GM18870 (cell line): ENCODE data around the gene ST6GALNAC1.

Source experiments
- ATAC-seq: cut with Tn5 transposase; IDR thresholded peaks from one replicate; pipeline ENCODE4 v1.9.1; 2021; ENCODE audit warnings: moderate library complexity; ENCODE audit not compliant: unreplicated experiment

The ST6GALNAC1 gene, protein sequence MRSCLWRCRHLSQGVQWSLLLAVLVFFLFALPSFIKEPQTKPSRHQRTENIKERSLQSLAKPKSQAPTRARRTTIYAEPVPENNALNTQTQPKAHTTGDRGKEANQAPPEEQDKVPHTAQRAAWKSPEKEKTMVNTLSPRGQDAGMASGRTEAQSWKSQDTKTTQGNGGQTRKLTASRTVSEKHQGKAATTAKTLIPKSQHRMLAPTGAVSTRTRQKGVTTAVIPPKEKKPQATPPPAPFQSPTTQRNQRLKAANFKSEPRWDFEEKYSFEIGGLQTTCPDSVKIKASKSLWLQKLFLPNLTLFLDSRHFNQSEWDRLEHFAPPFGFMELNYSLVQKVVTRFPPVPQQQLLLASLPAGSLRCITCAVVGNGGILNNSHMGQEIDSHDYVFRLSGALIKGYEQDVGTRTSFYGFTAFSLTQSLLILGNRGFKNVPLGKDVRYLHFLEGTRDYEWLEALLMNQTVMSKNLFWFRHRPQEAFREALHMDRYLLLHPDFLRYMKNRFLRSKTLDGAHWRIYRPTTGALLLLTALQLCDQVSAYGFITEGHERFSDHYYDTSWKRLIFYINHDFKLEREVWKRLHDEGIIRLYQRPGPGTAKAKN

DNA sequence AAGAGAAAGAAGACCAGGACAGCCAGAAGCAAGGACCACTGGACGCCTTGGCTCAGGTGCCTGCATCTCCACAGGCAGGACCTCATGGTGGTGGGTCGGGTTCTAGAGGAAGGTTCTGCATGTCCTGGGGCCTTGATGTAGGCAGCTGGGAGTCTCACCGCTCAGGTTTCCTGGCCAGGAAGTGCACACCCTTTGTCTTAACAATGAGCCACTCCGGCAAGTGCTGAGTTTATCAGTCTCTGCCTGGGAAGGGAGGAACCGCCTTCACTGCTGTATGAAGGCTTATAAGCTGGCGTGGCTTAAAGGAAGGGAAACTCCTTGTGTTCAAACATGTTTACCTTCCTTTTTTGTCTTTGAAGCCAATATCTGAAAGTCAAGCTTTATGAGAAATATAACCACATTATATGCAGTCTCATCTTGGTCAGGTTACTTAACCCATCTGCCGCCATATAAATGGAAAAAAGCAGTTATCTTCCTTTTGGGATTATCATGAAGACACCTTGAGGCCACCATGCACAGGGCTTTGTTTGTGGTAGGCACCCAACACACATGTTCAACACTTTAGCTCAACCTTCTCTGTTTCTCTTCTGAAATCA, at the start of gene ST6GALNAC1:
Gene ST6GALNAC1, minus strand, starts transcription at position 205 of the 596 bp plus-strand sequence. Its CDS starts 119 bp downstream, at position 86.
- no peak for ATAC-seq

DNA sequence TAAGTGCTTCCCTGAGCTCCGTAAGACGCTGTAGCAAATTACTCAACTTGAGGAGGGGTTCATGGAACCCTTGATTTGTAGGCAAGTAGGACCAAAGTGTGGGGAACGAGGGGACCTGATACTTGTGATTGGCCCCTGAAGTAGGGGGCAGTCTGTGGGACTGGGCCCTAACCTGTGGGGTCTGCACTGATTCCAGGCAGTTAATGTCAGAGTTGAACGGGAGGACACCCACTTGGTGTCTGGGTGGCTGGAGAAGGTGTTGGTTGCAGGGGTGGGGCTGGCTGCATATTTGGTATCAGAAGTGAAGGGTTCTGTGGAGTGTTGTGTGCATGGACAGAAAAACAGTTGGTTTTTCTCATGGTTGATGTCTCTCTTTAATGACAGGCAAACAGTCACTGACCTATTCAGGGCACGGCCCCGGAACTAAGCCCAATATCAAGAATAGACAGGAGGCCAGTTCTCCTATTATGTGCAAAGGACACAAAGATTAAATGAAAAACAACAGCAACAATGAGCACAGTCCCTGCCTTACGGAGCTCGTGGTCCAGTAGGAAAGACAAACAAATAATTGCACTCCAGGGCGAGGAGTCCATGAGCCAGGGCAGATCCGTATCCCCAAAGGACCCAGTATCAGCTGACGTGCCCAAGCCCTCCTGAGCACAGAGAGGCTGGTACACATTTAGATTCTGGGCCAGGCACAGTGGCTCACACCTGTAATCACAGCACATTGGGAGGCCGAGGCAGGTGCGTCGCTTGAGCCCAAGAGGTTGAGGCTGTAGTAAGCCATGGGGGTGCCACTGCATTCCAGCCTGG, 48.0 kb upstream of the ST6GALNAC1 start:
- ATAC-seq = no peak

DNA sequence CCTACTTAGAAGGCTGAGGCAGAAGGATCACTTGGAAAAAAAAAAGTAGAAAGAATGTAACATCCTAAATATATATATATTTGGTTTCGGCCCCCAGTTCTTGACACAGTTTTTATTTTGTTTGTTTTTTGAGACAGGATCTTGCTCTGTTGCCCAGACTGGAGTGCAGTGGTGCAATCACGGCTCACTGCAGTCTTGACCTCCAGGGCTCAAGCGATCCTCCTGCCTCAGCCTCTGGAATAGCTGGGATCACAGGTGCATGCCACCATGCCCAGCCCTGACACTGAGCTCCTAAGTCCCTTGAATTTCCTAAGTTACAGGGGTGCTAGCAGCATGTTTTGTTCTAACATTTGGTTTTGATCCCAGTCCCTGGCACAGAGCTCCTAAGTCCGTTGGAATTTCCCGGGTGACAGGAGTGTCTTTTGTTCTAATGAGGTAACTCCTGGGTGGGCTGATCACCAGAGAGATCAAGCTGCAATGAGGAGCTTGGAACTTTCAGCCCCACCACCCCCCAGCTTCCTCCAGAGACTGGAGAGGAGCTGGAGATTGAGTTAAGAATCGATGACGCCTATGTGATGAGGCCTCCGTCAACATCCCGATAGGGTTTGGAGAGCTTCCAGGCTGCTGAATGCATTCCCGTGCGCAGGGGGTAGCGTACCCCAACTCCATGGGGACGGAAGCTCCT, 47.2 kb upstream of the ST6GALNAC1 start:
- ATAC-seq = no peak

DNA sequence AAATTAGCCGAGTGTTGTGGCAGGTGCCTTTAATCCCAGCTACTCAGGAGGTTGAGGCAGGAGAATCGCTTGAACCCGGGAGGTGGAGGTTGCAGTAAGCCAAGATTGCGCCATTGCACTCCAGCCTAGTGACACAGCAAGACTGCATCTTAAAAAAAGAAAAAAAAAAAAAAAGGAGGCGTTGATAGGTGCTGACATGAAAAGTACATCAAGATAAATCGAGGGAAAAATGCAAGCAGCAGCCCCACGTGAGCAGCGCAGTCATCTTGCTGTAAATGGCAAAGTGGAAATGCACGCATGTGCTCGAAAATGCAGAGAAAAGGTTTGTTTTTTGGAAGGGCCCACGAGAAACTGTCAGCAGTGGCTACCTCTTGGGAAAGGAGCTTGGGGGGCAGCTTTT, 46.3 kb upstream of the ST6GALNAC1 start:
- no peak for ATAC-seq

DNA sequence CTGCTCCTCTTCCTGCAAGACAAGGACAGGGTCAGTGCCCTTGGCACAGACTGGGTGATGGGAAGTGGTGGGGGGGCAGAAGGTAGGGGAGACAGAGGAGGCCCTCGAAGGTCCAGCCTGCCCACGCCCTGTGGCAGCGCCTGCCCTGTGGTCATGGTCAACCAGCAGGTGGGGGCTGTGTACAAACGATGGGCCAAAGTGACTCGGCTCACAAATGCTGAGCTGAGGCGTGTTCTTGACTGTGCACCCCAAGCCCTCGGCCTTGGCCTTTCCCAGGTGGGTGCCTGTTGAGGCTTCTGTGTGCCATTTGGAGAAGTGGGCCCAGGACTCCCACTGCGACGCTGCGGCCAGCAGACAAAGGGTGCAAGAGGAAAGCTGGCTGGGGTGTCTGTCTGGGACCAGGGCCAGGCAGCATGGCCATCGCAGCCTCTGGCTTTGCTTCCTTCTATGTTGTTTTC, 44.6 kb upstream of the ST6GALNAC1 start:
- ATAC-seq = no peak

DNA sequence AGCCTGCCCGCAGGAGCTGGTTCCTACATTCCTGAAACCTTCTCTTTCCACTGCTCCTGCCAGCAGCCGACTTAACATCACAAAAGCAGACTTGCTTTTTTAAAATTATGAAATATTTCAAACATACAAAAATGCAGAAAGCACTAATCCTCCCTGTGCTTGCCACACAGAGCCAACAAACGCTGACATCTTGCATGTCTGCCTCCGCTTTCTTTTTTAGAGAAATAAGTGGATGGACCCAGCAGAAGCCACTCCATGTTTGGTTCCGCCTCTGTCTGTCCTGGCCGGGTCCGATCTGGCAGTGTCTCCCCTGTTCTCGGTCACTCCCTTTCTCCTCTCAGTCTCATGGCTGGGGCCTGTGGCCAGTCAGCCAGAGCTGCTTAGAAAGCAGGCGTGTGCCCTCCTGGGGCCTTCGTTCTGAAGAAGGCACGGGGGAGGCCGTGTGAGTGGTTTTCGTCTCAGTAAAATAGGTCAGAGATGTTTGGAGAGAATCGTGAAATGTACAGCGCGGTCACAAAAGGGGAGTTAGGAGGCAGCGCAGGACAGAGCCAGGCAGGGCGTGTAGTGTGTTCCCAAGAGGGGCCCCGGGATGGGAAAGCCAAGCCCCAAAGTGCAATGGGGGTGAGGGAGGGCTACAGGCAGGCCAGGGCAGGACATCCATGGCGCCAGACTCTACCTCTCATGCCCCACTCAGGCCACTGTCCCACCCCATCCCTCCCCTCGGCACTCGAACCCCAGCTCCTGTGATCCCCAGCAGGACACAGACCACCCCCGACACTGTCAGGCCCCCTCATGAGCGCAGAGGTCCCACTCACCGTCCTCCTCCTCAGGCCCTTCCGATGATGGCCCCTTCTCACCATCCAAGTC, 44.0 kb upstream of the ST6GALNAC1 start:
- no peak for ATAC-seq

DNA sequence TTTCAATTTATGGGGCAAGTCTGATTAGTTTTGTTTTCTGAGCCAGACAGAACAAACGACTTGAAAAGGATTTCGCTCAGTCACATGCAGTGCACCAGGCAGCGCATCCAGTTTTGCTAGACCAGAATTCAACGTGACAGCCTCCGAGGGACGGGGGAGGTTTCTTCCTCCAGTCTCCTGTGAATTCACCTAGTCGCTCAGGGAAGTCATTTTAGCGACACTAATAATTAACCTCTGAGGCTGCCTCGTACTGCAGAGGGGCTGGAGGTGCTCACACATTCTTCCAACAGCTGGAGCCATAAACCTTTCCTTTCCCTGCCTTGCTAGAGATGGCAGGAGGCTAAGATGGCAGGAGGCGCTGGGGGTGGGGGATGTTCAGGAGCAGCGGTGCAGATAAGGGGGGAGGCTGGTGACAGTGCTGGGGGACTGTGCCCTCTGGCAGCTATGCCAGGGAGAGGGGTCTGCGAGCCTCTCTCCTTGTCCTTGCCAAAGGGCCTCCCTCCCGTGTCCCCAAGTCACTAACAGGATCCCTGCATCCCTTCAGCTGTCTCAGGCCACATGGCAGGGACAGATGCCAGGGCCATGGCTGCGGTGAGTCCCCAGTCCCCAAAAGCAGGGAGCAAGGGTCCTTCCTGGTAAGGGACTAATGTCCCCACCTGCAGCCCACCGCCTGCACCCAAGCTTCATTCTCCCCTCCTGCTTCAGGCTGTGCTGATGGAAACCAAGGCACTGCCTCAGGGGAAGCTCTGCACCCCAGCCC, 43.2 kb upstream of the ST6GALNAC1 start:
- no peak for ATAC-seq

DNA sequence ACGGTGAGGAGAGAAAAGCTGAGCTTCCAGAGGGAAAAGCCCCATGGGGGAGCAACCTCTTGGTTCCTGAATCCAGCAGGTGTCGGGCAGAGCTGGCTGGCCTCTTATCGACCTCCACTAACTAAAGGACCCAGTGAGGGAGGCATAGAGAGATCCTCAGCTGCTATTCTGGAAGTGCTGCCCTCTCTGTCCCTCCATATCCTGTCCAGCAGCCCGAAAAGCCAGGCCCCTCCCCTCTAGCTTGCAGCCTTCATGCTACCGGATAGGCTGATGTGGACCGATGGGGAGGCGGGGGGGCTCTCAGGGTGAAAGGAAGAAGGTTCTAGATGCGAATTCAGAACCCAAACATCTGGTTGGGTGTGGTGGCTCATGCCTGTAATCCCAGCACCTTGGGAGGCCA, 42.3 kb upstream of the ST6GALNAC1 start:
- no peak for ATAC-seq

DNA sequence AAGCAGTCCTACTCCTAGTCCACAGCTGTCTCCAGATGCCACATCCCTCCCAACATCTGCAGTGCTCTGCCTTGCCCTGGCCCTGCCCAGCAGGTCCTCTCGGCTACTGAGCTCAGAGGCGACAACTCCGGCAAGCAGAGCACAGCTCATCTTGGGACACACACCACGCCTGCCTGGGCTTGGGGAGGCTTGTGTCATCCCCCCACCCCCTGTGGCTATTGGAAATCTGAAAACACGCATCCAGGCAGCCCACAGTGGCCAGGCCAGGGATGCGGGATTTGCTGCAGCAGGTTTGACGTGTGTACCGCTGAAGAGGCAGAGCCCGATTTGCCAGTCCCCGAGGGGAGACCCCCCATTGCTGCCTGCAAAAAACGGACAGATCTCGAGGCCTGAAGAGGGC, 41.8 kb upstream of the ST6GALNAC1 start:
- no peak for ATAC-seq

DNA sequence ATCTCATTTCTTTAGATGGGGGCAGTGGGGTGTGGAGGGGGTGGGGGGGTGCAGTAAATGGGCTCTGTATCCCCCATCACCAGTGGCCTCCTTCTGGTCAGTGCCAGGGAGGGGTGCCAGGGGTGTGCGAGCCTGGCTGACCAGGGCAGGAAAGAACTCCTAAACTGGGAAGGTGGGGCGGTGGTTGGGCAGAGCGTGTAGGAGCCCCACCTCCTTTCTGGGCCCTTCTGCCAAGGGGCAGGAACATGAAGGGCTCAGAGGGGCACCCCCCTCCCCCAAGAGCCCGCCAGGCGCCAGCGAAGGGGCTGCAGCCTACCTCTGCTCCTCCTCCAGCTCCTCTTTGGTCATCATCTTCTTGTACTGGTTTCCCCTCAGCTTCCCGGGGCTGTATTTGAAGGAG, 41.2 kb upstream of the ST6GALNAC1 start:
- no peak for ATAC-seq

DNA sequence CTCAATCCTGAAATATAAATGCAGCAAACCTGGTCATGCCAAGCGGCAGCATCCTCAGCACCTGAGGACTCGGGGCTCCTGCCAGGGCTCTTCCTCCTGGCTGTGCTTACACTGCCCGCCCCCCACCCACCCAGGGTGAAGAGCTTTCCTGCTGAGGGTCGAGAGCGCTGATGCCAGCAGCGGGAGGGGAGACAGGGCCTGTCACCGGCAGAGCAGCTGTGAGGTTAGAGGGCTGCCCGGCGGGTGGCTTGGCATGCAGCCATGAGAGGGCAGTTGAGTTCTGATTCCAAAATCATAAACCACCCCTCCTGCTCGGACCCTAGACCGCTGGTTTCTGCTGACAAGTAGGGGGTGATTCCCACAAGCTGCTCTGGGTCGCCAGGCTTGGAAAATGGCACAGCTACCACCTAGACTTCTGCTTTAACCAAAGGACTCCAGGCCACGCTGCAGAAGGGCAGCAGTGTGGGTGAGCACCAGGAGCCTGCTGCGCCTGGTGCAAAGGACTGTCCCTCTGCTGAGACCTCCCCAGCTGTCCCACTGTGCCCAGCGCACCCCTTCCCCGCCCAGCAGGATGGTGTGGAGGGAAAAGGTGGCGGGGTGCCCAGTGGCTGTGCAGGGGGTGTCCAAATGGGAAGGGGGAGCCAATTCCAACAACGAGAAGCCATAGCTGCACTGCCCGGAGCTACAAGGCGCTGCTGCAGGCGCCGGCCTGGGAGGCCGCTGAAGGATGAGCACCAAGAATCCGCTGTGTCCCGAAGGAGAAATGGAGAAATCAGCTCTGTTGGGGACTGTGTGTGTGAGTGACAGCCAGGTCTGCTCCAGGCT, 40.6 kb upstream of the ST6GALNAC1 start:
- ATAC-seq = no peak

DNA sequence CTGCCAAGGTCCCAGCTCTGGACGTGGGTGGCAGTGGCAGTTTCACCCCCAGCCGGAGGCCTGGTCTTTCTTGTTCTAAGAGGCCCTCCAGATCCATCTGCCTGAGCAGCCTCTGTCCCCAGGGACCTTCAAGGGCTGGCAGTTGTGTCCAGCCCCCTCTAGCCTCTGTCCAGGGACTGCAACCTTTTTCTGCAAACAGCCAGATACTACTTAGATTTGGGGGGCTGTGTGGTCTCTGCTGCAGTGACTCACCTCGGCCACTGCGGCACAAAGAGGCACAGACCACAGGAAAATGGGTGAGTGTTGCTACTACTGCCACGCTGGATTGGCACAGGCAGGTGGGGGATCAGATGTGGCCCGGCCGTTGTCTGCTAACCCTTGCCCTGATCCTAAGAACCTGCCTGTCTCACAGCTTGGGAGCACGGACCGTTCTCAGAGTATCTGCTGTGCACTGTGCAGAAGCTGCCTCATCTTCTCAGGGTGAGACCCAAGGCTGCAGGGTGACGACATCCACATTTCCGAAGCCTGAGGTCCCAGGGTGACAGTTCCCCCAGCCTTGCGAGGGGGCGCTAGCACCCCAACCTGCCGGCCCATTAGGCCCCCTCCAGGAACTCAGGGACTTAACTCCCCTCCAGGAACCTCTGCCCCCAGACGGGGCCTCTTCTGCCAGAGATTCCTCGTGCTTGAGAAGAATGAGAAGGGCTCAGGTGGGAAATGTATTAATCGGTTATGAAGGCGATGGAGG, 39.6 kb upstream of the ST6GALNAC1 start:
- no peak for ATAC-seq

DNA sequence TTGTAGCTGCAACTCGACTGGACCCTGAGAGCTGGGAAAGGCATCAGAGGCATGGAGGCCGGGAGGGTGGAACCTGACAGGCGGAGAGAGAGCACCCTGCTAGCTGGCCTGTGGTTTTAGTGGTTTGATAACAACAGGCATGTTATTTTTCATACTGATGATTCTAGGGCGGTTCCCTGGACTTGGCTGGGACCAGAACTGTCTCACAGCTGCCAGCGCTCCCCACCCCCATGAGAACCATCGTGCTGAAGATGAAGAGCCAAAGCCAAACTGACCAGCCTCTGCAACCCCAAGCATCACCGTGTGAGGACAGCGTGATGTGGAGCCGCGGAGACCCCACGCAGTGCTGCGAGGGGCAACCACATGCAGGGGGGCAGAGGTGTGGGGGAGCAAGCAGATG, 38.7 kb upstream of the ST6GALNAC1 start:
- ATAC-seq = no peak

DNA sequence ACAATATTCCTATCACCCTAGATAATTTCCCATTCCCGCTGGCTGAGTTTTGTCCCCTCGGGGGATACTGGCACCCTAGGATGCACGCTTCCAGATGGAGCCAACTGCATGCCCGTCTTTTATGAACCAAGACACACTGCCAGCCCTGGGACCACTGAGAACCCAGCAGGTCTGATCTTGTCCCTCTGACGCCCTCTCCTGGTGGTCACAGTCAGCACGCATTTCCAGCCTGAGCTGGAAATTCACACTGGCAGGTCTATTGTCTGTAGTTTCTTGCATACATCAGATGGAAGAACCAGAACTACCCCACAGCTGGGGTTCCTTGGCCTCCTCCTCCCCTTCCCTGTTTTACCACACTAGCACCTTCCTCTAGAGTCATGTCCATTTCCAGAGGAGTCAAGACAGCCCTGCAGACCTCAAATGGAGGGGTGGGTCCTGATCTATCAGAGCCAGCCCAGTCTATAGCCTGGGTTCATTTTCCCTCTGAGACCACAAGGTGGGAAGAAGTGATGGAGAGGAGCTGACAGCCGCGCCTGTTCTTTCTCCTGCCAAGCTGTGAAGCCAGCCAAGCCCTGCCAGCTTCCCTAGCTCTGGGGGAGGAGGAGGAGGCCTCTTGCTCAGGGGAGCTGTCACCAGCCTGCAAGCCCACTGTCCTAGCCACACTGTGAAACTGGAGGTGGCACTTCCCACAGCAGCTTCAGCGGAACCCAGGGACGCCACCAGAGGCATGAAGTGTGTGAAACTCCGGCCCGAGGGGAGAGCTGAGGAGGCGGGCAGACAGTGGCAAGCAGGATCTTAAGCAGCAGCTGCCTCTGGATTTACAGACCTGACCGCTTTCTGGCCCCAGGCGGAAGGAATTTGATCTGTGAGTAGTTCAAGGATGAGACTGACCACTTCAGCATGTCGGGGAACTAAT, 37.9 kb upstream of the ST6GALNAC1 start:
- ATAC-seq = no peak

DNA sequence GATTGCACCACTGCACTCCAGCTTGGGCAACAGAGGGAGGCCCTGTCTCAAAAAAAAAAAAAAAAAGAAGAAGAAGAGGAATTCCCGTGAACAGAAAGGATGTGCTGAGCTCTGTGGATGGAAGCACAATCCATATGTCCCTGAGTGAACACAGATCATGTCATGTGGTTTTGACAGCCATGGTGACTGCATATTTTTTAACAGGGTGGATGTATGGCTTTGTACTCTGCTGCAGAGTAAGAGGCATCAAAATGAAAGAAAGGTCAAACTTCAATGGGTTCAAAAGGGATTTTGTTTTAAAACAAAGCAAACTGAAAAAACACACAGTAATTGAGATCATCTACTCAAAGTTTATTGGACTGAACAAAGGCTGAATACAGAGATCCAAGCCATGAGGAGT, 35.7 kb upstream of the ST6GALNAC1 start:
- ATAC-seq = no peak

DNA sequence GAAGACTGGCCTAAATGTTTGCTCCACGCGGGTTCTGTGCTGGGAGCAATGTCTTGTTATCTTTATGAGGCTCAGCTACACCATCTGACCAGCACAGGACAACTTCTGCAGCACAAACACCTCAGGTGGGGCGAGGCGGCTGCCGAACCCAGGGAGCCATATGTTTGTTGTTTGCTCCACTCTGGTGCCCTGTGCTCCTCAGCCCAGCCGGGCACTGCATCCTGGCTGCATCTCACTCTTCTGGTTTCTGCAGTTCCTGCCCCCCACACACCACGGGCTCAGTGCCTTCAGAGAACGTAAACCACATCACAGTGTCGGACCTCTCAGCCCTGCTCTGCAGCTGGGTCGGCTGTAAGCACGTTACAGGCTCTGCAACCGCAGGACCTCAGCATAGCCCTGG, 34.8 kb upstream of the ST6GALNAC1 start:
- no peak for ATAC-seq
